GM19328 (cell line): ENCODE measurements around the gene ITPRID1.

ENCODE experiments used
- ATAC-seq: cut with Tn5 transposase; IDR thresholded peaks from one replicate; pipeline ENCODE4 v1.9.1; 2021; ENCODE audit warnings: mild to moderate bottlenecking, moderate library complexity; ENCODE audit not compliant: unreplicated experiment

Gene ITPRID1

GRCh38 chr7:31692871-31693270, 179.0 kb downstream of the ITPRID1 start:
- ATAC-seq = no peak

- ATAC-seq = no peak
Observed at GRCh38 chr7:31695859-31696614, 182.1 kb downstream of the ITPRID1 start.

- ATAC-seq = no peak
Observed at GRCh38 chr7:31699050-31699449, 185.2 kb downstream of the ITPRID1 start.

- no peak for ATAC-seq
Observed at GRCh38 chr7:31702354-31702753, 188.5 kb downstream of the ITPRID1 start.

- peak; percentile 39 for ATAC-seq
Observed at GRCh38 chr7:31705377-31705776, 191.5 kb downstream of the ITPRID1 start.

- ATAC-seq = peak; percentile 45
Observed at GRCh38 chr7:31707089-31707488, 193.2 kb downstream of the ITPRID1 start.
